Measurements from ENCODE around the gene NRP2.

DNA sequence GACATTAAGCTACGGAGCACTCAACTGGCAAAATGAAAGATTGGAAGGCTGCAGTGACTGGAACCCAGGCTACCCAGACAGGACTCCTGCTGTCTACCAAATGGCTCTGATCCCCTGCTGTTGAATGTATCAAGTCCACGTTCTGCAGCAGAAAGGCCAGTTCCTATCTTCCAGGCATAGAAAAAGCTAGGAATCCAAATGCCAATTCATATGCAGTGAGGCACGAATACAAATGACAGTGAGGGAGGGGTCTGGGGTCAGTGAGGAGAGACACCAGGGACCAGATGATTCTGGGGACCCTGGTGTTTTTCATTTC, 5.3 kb downstream of the NRP2 start:
- no peak for TF ChIP-seq CTCF (IDR thresholded peaks at IDR 0.05; ENCODE audit: poor library complexity)
- TF ChIP-seq EZH2 (IDR thresholded peaks at IDR 0.05; ENCODE audit: borderline replicate concordance), result no peak
- no peak for TF ChIP-seq EZH2phosphoT487 (IDR thresholded peaks at IDR 0.05; ENCODE audit: low read depth, severe bottlenecking, unreplicated experiment)
